Measurements from ENCODE around the gene SLC16A5. TPM values are rescaled to one million over a fixed set of nuclear protein-coding genes. Genes with fewer than 3 reads are reported as not detected.
"Not testable (repeated sequence)": the region's sequence is repeated elsewhere in the genome, so short reads cannot be mapped to it uniquely, and the experiment has no call there.

Gene SLC16A5
- total and polyA plus RNA-seq, 7 donors, result 1.2 to 10.7 (median 5.6) TPM

DNA sequence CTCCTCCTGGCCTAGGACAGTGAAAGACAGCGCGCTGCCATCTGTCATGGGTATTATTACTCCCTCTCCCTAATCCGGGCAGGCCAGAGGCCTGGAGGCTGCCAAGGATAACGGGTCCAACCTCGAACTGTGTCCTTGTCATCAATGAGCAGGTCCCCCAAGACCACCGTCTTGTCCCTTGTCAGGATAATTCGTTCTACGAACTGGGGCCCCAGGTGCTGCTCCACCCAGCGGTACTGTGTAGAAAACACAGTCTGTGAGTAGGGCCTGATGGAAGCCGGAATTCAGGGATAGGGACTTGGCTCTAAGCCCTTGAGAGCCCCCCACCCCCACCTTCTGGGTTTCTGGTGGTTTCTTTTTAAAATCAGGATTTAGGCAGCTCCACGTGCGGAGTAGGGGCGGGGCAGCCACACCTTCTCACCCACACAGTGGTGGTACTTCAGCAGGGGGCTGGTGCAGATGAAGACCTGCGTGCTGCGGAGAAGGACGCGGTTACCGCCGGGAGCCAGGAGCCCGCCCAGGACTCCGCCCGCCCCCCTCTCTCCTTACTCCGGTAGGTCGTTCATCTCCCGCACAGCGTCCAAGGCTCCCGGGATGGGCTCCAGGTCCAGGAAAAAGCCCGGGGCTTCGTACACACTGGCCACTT, 43.0 kb downstream of the SLC16A5 start:
- Histone ChIP-seq H3K27ac (peak overlapping the region; percentile 93), H3K4me3 (peak overlapping the region; percentile 94), H3K9me3 (no peaks in the 10 kb centered on the region), H3K27me3 (ENCODE audit: insufficient read depth in 3 of 3, low read length in 2 of 3) (no peaks in the 10 kb centered on the region), H3K4me1 (peaks cover 5% of the 10 kb centered on the region), H3K36me3 (ENCODE audit: insufficient read depth in 1 of 2, low read depth in 1 of 2) (peaks cover 0 to 24% of the 10 kb centered on the region in 2 donors)
- ATAC-seq (peak; percentile 47 to 67 (median 54)), DNase-seq (peak in 1 of 2 donors; percentile 67)
- TF ChIP-seq, protein P1, sequence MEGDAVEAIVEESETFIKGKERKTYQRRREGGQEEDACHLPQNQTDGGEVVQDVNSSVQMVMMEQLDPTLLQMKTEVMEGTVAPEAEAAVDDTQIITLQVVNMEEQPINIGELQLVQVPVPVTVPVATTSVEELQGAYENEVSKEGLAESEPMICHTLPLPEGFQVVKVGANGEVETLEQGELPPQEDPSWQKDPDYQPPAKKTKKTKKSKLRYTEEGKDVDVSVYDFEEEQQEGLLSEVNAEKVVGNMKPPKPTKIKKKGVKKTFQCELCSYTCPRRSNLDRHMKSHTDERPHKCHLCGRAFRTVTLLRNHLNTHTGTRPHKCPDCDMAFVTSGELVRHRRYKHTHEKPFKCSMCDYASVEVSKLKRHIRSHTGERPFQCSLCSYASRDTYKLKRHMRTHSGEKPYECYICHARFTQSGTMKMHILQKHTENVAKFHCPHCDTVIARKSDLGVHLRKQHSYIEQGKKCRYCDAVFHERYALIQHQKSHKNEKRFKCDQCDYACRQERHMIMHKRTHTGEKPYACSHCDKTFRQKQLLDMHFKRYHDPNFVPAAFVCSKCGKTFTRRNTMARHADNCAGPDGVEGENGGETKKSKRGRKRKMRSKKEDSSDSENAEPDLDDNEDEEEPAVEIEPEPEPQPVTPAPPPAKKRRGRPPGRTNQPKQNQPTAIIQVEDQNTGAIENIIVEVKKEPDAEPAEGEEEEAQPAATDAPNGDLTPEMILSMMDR (IDR thresholded peaks at IDR 0.05), result peak; percentile 41
- intact Hi-C loops (cut with DNase I), result loop anchor here (1.0 to 5.0 kb wide), 2 partner anchors 16 to 52 kb away; partner anchors contain the start of gene SUMO2 (in 1 of the 2)
- 15 to 21% (median 17%) methylated on average over 23 to 29 of the region's 29 CpGs for WGBS, 3 donors

DNA sequence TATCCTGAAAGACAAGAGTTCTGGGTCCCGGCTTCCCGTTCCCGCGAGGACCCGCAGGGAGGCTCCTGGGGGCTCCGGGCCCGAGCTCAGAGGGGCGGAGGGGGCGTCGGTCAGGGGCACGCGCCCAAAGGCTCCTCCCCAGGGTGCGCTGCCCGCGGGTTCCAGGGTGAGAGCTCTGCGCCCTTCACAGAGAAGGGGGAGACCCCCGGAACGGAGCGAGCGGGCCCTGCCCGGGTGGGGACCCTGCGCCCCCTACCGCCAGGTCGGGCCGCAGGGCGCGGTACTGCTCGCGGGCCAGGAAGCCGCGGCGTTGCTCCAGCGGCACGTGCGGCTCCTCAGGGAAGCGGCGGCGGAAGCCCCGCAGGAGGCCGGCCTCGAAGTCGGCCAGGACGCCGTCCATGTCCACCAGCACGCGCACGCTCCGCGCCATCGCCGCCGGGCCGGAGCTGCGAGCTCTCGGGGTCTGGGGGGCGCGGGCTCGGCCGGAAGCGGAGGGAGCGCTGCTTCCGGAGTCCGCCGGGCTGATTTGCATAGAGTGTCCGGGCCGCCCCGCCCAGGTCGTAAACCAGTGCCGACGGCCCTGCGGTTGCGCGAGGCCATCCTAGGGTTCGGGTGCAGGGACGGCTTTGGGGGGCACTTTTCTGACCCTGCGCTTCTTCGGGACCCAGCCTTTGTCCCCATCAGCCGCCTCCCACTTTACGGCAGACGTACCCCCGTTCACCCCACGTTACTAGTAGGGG, 43.7 kb downstream of the SLC16A5 start, which contains the start of gene NT5C:
TSS of gene NT5C (minus strand) at position 465 of the 740 bp plus-strand sequence. CDS start at position 430, 35 bp downstream.
- DNase-seq, result peak; percentile 88 to 92
- Histone ChIP-seq H3K4me3 (peak within 1 kb of the TSS; percentile 94), H3K4me1 (peaks cover 5% of the 10 kb centered on the region), H3K27ac (peak within 1 kb of the TSS; percentile 93), H3K27me3 (ENCODE audit: insufficient read depth in 3 of 3, low read length in 2 of 3) (no peaks in the 10 kb centered on the region), H3K36me3 (ENCODE audit: insufficient read depth in 1 of 2, low read depth in 1 of 2) (peaks cover 0 to 24% of the 10 kb centered on the region in 2 donors), H3K9me3 (no peaks in the 10 kb centered on the region)
- 0% methylated on average over 66 to 82 of the region's 82 CpGs for WGBS, 3 donors
- intact Hi-C loops (cut with DNase I), result loop anchor here (1.0 to 5.0 kb wide), 2 partner anchors 17 to 51 kb away; partner anchors contain the start of gene SUMO2 (in 1 of the 2)
- TF ChIP-seq, protein P1 (IDR thresholded peaks at IDR 0.05), result peak; percentile 68
- peak; percentile 91 to 93 (median 92) for ATAC-seq

DNA sequence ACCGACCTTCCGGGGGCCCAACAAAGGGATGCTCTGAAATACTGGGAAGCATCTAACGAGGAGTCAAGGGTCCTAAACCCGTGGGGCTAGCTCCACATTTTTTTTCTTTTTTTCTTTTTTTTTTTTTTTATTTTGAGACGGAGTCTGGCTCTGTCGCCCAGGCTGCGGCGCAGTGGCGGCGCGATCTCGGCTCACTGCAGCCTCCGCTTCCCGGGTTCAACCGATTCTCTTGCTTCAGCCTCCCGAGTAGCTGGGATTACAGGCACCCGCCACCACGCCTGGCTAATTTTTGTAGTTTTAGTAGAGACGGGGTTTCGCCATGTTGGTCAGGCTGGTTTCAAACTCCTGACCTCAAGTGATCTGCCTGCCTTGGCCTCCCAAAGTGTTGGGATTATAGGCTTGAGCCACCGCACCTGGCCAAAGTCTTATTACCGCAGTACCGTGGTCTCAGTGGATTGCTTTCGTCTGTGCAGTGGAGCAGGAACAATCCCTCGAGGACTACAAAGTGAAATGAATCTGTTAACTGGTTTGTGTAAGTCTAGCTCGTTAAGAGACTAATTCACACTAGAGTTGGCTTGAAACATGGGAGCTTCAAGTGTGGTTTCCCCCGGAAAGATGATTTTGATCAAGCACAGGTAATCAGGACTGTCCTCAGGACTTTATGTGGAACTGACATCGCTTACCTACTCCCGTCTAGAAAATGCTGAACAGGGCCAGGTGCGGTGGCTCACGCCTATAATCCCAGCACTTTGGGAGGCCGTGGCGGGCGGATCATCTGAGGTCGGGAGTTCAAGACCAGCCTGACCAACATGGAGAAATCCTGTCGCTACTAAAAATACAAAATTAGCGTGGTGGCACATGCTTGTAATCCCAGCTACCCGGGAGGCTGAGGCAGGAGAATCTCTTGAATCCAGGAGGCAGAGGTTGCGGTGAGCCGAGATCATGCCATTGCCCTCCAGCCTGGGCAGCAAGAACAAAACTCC, 44.6 kb downstream of the SLC16A5 start:
- H3K9me3 ChIP-seq; H3K27me3 ChIP-seq (ENCODE audit: insufficient read depth in 3 of 3, low read length in 2 of 3); H3K4me1 ChIP-seq; DNase-seq: not testable (repeated sequence)
- peak overlapping the region; percentile 94 for H3K4me3 ChIP-seq
- WGBS, 3 donors, result 71 to 77% (median 75%) methylated on average over 40 of the region's 40 CpGs
- peak in 1 of 4 donors; percentile 7 for ATAC-seq
- H3K36me3 ChIP-seq (ENCODE audit: insufficient read depth in 1 of 2, low read depth in 1 of 2), result peaks cover 0 to 24% of the 10 kb centered on the region in 2 donors
- peak overlapping the region; percentile 93 for H3K27ac ChIP-seq
- intact Hi-C loops (cut with DNase I), result loop anchor here in 1 of 2 donors (5.0 kb wide), 1 partner anchor 50 kb away; the partner anchor contains the start of gene SUMO2

DNA sequence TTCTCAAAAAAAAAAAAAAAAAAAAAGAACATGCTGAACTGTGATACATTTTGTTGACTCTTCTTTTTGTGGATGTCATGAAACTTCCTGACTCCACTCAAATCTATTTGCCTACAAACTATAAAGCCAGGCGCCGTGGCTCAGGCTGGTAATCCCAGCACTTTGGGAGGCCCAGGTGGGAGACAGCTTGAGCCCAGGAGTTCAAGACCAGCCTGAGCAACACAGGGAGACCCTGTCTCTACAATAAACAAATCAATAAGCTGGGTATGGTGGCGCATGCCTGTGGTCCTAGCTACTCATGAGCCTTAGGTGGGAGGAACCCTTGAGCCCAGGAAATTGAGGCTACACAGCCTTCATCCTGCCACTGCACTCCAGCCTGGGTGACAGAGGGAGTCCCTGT, 45.2 kb downstream of the SLC16A5 start:
- 94 to 100% (median 95%) methylated on average over 3 of the region's 3 CpGs for WGBS, 3 donors
- TF ChIP-seq, protein P1 (IDR thresholded peaks at IDR 0.05), result no peak
- Histone ChIP-seq H3K9me3 (no peaks in the 10 kb centered on the region), H3K4me1 (peaks cover 5% of the 10 kb centered on the region), H3K36me3 (ENCODE audit: insufficient read depth in 1 of 2, low read depth in 1 of 2) (peaks cover 0 to 24% of the 10 kb centered on the region in 2 donors), H3K27ac (no peak overlapping the region), H3K4me3 (no peak overlapping the region), H3K27me3 (ENCODE audit: insufficient read depth in 3 of 3, low read length in 2 of 3) (no peaks in the 10 kb centered on the region)
- ATAC-seq (no peak), DNase-seq (no peak)
- intact Hi-C loops (cut with DNase I), result loop anchor here in 1 of 2 donors (5.0 kb wide), 1 partner anchor 49 kb away; the partner anchor contains the start of gene SUMO2

DNA sequence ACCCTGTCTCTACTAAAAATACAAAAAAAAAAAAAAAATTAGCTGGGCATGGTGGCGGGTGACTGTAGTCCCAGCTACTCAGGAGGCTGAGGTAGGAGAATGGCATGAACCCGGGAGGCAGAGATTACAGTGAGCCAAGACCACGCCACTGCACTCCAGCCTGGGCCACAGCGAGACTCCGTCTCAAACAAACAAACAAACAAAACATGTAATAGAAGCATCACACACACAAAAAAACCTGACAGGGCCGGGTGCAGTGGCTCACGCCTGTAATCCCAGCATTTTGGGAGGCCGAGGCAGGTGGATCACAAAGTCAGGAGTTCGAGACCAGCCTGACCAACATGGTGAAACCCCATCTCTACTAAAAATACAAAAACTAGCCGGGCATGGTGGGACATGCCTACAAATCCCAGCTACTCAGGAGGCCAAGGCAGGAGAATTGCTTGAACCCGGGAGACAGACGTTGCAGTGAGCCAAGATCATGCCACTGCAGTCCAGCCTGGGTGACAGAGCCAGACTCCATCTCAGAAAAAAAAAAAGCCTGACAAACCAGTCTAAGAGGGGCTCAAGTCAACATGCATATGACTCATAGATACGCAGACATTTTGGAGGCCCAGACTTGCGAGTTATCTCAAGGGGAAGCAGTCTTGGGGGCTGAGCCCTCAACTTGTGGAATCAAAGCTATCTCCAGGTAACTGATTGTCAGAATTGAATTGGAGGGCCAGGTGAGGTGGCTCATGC, 46.0 kb downstream of the SLC16A5 start:
- intact Hi-C loops (cut with DNase I), result loop anchor here in 1 of 2 donors (5.0 kb wide), 1 partner anchor 49 kb away; the partner anchor contains the start of gene SUMO2
- not testable (repeated sequence) for H3K4me1 ChIP-seq; H3K27me3 ChIP-seq (ENCODE audit: insufficient read depth in 3 of 3, low read length in 2 of 3); ATAC-seq; H3K4me3 ChIP-seq; DNase-seq; H3K27ac ChIP-seq; H3K9me3 ChIP-seq
- 87 to 90% (median 89%) methylated on average over 14 of the region's 14 CpGs for WGBS, 3 donors
- peaks cover 0 to 22% of the 10 kb centered on the region in 2 donors for H3K36me3 ChIP-seq (ENCODE audit: insufficient read depth in 1 of 2, low read depth in 1 of 2)
